PC-3 (cell line): ENCODE measurements around the gene URB1.

Experiments used
- EZH2 ChIP-seq: fragments of 300-600 bp; sonication (generic); IDR thresholded peaks from one replicate; pipeline ENCODE4 v1.6.1; 2017; ENCODE audit warnings: antibody characterized with exemption, mild to moderate bottlenecking, low read length; ENCODE audit not compliant: unreplicated experiment
- EZH2phosphoT487 ChIP-seq: fragments of 300-600 bp; sonication (generic); IDR thresholded peaks from 2 replicates; pipeline ENCODE4 v1.6.1; 2018; ENCODE audit warnings: mild to moderate bottlenecking, antibody characterized with exemption, low read length, borderline replicate concordance
- TF ChIP-seq, protein P1 (sequence below): fragments of 300-600 bp; sonication (generic); conservative IDR thresholded peaks from 2 replicates; pipeline ENCODE4 v1.5.1; 2017; ENCODE audit warnings: antibody characterized with exemption, low read depth, mild to moderate bottlenecking, low read length

GRCh38 chr21:32391755-32392154 is 1.1 kb downstream of the URB1 start:
- TF ChIP-seq, protein P1, sequence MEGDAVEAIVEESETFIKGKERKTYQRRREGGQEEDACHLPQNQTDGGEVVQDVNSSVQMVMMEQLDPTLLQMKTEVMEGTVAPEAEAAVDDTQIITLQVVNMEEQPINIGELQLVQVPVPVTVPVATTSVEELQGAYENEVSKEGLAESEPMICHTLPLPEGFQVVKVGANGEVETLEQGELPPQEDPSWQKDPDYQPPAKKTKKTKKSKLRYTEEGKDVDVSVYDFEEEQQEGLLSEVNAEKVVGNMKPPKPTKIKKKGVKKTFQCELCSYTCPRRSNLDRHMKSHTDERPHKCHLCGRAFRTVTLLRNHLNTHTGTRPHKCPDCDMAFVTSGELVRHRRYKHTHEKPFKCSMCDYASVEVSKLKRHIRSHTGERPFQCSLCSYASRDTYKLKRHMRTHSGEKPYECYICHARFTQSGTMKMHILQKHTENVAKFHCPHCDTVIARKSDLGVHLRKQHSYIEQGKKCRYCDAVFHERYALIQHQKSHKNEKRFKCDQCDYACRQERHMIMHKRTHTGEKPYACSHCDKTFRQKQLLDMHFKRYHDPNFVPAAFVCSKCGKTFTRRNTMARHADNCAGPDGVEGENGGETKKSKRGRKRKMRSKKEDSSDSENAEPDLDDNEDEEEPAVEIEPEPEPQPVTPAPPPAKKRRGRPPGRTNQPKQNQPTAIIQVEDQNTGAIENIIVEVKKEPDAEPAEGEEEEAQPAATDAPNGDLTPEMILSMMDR: no peak
- TF ChIP-seq EZH2 (no peak), EZH2phosphoT487 (no peak)
